GM23338 (cell line): Measurements from ENCODE around the gene PDE4B.

Source experiments
- CTCF ChIP-seq, 2 experiments: fragments of 200-600 bp in 1 of 2; sonication (generic) in 1 of 2; conservative IDR thresholded peaks; 2 replicates each; pipeline versions ENCODE4 v1.5.1 to v1.6.1; 2016 to 2017; ENCODE audit warnings: antibody characterized with exemption in 2 of 2, low read depth in 2 of 2, mild to moderate bottlenecking in 2 of 2, moderate library complexity in 1 of 2
- EZH2 ChIP-seq: fragments of 200-600 bp; sonication (generic); IDR thresholded peaks from one replicate; pipeline ENCODE4 v1.8.0; 2017; ENCODE audit warnings: antibody characterized with exemption, mild to moderate bottlenecking, low read depth; ENCODE audit not compliant: unreplicated experiment
- EZH2phosphoT487 ChIP-seq: fragments of 200-600 bp; sonication (generic); IDR thresholded peaks from one replicate; pipeline ENCODE4 v1.8.1; 2018; ENCODE audit warnings: antibody characterized with exemption; ENCODE audit not compliant: unreplicated experiment
- POLR2AphosphoS5 ChIP-seq: IDR thresholded peaks from 2 replicates; pipeline ENCODE4 v1.6.1; 2016; ENCODE audit warnings: antibody characterized with exemption, low read depth
- REST ChIP-seq: IDR thresholded peaks from one replicate; pipeline ENCODE4 v1.6.1; 2018; ENCODE audit warnings: antibody characterized with exemption; ENCODE audit not compliant: unreplicated experiment
- STAT1 ChIP-seq: IDR thresholded peaks from one replicate; pipeline ENCODE4 v1.6.1; 2016; ENCODE audit warnings: antibody characterized with exemption; ENCODE audit not compliant: unreplicated experiment
- ZNF114 ChIP-seq: fragments of 250-450 bp; sonication (Bioruptor Pico); IDR thresholded peaks from 2 replicates; pipeline ENCODE4 v1.5.0; 2020; ENCODE audit warnings: mild to moderate bottlenecking, moderate library complexity

DNA sequence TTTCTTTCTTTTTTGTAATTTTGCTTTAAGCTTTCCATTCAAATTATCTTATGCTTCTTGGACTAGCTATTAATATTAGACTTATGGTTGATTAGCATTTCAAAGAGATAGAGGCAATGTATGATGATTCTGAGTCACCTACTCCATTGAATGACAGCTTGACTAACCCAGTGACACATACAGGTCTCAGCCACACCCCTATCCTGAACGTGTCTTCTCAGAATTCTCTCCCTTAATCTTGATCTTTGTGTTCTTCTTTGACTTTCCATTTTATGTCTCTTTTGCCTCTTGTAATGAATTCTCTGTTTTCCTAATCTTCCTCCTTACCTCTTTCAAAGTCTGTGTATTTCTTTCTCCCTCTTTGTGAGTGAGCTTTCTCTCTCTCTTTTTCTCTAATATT is 241.1 kb downstream of the PDE4B start:
- TF ChIP-seq CTCF (conservative IDR thresholded peaks at IDR 0.05; ENCODE audit: low read depth in 2 of 2) (no peak), EZH2 (no peak), POLR2AphosphoS5 (no peak), EZH2phosphoT487 (no peak), REST (no peak), STAT1 (no peak), ZNF114 (no peak)
